Smooth muscle cell (in vitro differentiated cells): ENCODE measurements around the gene IRAK4. TPM values are rescaled to one million over a fixed set of nuclear protein-coding genes. Genes with fewer than 3 reads are reported as not detected.

Source experiments
- DNase-seq: peaks from one replicate; lab custom pipeline; 2025; ENCODE audit not compliant: unreplicated experiment; lab: John Stamatoyannopoulos, UW
- H2AFZ ChIP-seq: fragments of 200-600 bp; sonication (generic); 2 replicates; pipeline ENCODE4 v1.6.0; 2016; ENCODE audit warnings: antibody characterized with exemption, low read depth, mild to moderate bottlenecking
- H3F3A ChIP-seq: fragments of 200-600 bp; sonication (generic); 2 replicates; pipeline ENCODE4 v1.6.0; 2017; ENCODE audit warnings: antibody characterized with exemption, low read depth
- H3K27ac ChIP-seq: fragments of 200-600 bp; sonication (generic); 2 replicates; pipeline ENCODE4 v1.5.1; 2016; ENCODE audit warnings: low read depth, mild to moderate bottlenecking
- H3K27me3 ChIP-seq: fragments of 200-600 bp; sonication (generic); 2 replicates; pipeline ENCODE4 v1.6.1; 2016; ENCODE audit warnings: low read depth, mild to moderate bottlenecking
- H3K36me3 ChIP-seq: fragments of 200-600 bp; sonication (generic); 2 replicates; pipeline ENCODE4 v1.5.1; 2016; ENCODE audit warnings: low read depth
- H3K4me1 ChIP-seq: fragments of 200-600 bp; sonication (generic); 2 replicates; pipeline ENCODE4 v1.5.1; 2016; ENCODE audit warnings: low read depth
- H3K4me2 ChIP-seq: fragments of 200-600 bp; sonication (generic); 2 replicates; pipeline ENCODE4 v1.6.0; 2016; ENCODE audit warnings: mild to moderate bottlenecking
- H3K4me3 ChIP-seq: fragments of 200-600 bp; sonication (generic); 2 replicates; pipeline ENCODE4 v1.5.1; 2016; ENCODE audit warnings: mild to moderate bottlenecking
- H3K79me2 ChIP-seq: fragments of 200-600 bp; sonication (generic); 2 replicates; pipeline ENCODE4 v1.6.0; 2016; ENCODE audit warnings: low read depth, mild to moderate bottlenecking
- H3K9ac ChIP-seq: fragments of 200-600 bp; sonication (generic); 2 replicates; pipeline ENCODE4 v1.6.0; 2016; ENCODE audit warnings: low read depth
- H3K9me3 ChIP-seq: fragments of 200-600 bp; sonication (generic); replicated peaks from 2 replicates; pipeline ENCODE4 v1.5.1; 2016; ENCODE audit warnings: low read depth
- H4K20me1 ChIP-seq: fragments of 200-600 bp; sonication (generic); 2 replicates; pipeline ENCODE4 v1.6.0; 2016; ENCODE audit warnings: low read depth
- WGBS: methylation state at CpG from one replicate; pipeline ENCODE4 v1.1.7; 2016; ENCODE audit warnings: low lambda C conversion rate; 5-methylcytosine and 5-hydroxymethylcytosine counted together
- polyA plus RNA-seq: library from polyadenylated mRNA; unstranded; fragments of >200 nt; fragmentation: Nextera tagmentation; extraction: Ambion mirVana; gene quantifications from 2 replicates; pipeline ENCODE4 v1.2.1, GENCODE V29; 2016
- total RNA-seq: library from RNA; depleted of rRNA; stranded (reverse); fragments of >200 nt; gene quantifications from 2 replicates; pipeline ENCODE4 v1.2.3, GENCODE V29; 2014
- TF ChIP-seq, protein P1 (sequence below): fragments of 200-600 bp; sonication (generic); IDR thresholded peaks from 2 replicates; pipeline ENCODE4 v1.5.1; 2017; ENCODE audit warnings: borderline replicate concordance, mild to moderate bottlenecking, antibody characterized with exemption; ENCODE audit not compliant: insufficient read depth, poor library complexity, severe bottlenecking

Gene IRAK4
- total and polyA plus RNA-seq, 2 experiments from 2014 or later: 7.0 to 42.8 TPM

DNA sequence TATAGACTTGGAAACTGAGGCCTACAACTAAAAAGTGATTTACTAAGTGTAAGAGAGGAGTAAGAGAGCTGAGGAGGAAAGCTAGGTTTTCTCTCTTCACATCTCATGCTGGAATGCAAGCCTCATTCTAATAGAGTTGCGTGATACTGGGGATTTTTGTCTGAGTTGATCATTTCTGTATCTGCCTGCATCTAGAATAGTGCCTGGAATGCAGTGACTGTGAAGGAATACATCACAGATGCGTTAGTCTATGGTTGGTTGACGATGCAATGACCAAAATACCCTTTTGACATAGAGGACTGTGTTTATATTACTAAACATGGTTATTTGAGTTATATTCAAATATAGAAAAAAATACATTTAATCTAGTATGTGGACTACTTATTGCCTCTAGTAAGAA lies 67.9 kb downstream of the IRAK4 start:
- no peak for DNase-seq
- no peaks in the 10 kb centered on the region for H3K9me3 ChIP-seq
- no peaks in the 10 kb centered on the region for H3K79me2 ChIP-seq
- no peak overlapping the region for H3K4me3 ChIP-seq
- H3K9ac ChIP-seq: no peak overlapping the region
- no peaks in the 10 kb centered on the region for H3K36me3 ChIP-seq
- H3K4me2 ChIP-seq: no peak overlapping the region
- 84% methylated on average over 3 of the region's 3 CpGs for WGBS
- H3F3A ChIP-seq: no peaks in the 10 kb centered on the region
- no peaks in the 10 kb centered on the region for H4K20me1 ChIP-seq
- TF ChIP-seq, protein P1, sequence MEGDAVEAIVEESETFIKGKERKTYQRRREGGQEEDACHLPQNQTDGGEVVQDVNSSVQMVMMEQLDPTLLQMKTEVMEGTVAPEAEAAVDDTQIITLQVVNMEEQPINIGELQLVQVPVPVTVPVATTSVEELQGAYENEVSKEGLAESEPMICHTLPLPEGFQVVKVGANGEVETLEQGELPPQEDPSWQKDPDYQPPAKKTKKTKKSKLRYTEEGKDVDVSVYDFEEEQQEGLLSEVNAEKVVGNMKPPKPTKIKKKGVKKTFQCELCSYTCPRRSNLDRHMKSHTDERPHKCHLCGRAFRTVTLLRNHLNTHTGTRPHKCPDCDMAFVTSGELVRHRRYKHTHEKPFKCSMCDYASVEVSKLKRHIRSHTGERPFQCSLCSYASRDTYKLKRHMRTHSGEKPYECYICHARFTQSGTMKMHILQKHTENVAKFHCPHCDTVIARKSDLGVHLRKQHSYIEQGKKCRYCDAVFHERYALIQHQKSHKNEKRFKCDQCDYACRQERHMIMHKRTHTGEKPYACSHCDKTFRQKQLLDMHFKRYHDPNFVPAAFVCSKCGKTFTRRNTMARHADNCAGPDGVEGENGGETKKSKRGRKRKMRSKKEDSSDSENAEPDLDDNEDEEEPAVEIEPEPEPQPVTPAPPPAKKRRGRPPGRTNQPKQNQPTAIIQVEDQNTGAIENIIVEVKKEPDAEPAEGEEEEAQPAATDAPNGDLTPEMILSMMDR: no peak
- peak overlapping the region; percentile 10 for H2AFZ ChIP-seq
- no peak overlapping the region for H3K27ac ChIP-seq
- no peaks in the 10 kb centered on the region for H3K4me1 ChIP-seq
- no peaks in the 10 kb centered on the region for H3K27me3 ChIP-seq

DNA sequence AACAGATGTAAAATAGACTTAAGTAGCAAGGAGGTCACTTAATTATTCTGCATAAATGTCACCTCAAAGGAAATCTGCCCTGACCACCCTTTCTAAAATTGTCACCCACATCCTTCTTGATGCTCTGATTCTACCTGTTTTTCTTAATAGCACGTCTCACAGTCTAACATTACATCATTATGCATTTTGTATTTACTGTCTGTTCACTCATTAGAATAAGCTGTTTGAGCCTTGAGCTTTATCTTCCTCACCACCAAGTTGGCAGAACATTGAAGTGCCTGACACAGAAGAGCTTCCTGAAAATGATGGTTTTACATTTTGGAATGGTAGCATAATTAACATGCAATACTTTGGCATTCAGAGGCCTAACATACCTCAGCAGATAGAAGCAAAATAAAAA lies 68.3 kb downstream of the IRAK4 start:
- TF ChIP-seq, protein P1: no peak
- no peaks in the 10 kb centered on the region for H3K9me3 ChIP-seq
- H3K9ac ChIP-seq: no peak overlapping the region
- H3F3A ChIP-seq: no peaks in the 10 kb centered on the region
- H3K36me3 ChIP-seq: no peaks in the 10 kb centered on the region
- no peaks in the 10 kb centered on the region for H3K4me1 ChIP-seq
- no peak overlapping the region for H3K27ac ChIP-seq
- H3K79me2 ChIP-seq: no peaks in the 10 kb centered on the region
- H2AFZ ChIP-seq: no peak overlapping the region
- no peak overlapping the region for H3K4me2 ChIP-seq
- DNase-seq: no peak
- 67% methylated on average over 1 of the region's 1 CpG for WGBS
- H3K27me3 ChIP-seq: no peaks in the 10 kb centered on the region
- no peak overlapping the region for H3K4me3 ChIP-seq
- no peaks in the 10 kb centered on the region for H4K20me1 ChIP-seq

DNA sequence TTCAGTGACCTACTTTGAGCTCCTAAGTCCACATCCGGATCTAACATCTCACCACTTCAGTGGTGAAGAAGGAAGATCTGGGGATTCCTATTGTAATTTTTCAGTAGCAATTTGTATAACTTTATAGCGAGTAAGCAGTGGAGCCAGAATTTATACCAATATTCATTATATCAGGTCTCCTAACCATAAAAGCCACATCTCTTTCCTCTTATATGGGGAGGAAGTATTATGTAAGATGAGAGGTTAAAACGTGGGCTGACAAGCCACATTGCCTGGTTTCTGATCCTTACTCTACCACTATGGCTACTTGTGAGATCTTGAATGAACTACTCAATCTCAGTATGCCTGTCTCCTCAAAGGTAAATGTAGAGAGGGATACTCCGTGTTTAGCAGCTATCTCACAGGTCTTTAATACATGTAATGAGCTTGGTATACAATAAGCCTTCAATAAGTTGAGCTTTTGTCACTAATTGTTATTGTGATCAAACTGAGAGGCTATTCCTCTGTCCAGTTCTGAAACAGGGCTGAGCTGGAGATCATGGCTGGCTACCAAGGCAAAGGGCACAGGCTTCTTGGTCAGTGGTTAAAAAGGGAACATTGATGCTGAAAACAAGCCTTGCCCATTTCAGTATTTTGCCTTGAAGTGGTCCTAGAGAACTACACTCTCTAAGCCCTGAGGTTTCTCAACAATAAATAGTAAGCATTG lies 73.9 kb downstream of the IRAK4 start:
- Histone ChIP-seq H4K20me1 (no peaks in the 10 kb centered on the region), H3K79me2 (peaks cover 11% of the 10 kb centered on the region), H3F3A (peaks cover 4% of the 10 kb centered on the region), H3K27me3 (no peaks in the 10 kb centered on the region), H3K27ac (no peak overlapping the region), H3K9me3 (no peaks in the 10 kb centered on the region), H3K4me2 (no peak overlapping the region), H3K36me3 (no peaks in the 10 kb centered on the region), H3K4me3 (no peak overlapping the region), H3K4me1 (no peaks in the 10 kb centered on the region), H2AFZ (no peak overlapping the region), H3K9ac (no peak overlapping the region)
- TF ChIP-seq, protein P1: no peak
- DNase-seq: no peak
- 85% methylated on average over 4 of the region's 4 CpGs for WGBS

DNA sequence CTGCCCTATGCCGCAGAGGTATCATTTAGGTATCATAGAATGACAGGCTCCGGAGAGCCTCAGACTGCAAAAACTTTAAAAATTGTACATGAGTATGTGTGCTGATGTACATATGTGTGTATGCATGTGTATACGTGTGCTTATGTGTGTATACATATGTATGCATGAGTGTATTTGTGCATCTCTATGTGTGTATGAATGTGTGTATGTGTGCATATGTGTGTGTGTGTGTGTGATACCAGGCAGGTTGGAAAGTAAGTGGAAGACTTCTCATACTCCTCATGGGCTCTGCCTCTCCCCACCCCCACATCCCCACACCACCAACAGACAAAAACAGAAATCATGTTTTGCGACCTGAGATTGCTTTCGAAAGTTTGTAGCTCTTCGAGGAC lies 76.5 kb downstream of the IRAK4 start:
- Histone ChIP-seq H3K9ac (peak overlapping the region; percentile 15), H3K4me1 (no peaks in the 10 kb centered on the region), H3K4me2 (peak overlapping the region; percentile 89), H3K36me3 (no peaks in the 10 kb centered on the region), H3K4me3 (peak overlapping the region; percentile 88), H3K9me3 (no peaks in the 10 kb centered on the region), H3K79me2 (peaks cover 23% of the 10 kb centered on the region), H2AFZ (peak overlapping the region; percentile 93), H3F3A (peaks cover 4% of the 10 kb centered on the region), H3K27me3 (no peaks in the 10 kb centered on the region), H3K27ac (no peak overlapping the region), H4K20me1 (no peaks in the 10 kb centered on the region)
- 61% methylated on average over 6 of the region's 6 CpGs for WGBS
- TF ChIP-seq, protein P1: no peak
- no peak for DNase-seq
